Stimulated activated CD4-positive, alpha-beta T cell treated with anti-CD3 and anti-CD28 coated beads, Interleukin-2, amount 100 ng/mL, for 4 hours (primary cell): Measurements from ENCODE around the gene RFC4.

Experiments used
- DNase-seq: peaks from one replicate; pipeline ENCODE4 v3.0.0-alpha.2; 2020; ENCODE audit warnings: low read depth

Gene RFC4

GRCh38 chr3:186750316-186750715, 56.0 kb downstream of the RFC4 start:
- no peak for DNase-seq

DNA sequence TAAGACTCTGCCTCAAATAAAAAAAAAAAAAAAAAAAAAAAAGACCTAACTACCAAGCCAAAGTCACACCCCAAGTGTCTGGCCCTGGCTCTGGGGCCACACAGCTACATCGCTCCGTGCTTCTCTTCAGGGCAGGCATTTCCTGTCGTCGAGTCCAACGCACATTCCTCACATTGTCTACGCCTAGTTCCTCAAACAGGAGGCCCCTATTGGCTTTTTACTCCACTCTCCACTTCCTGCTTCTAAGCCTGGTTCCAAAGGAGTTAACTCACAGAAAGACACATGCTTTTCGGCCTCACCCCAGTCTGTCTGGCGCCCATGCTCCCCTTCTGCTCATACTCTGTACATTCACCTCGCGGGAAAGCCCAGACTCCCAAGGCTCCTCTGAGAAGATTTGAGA, 60.3 kb downstream of the RFC4 start:
- no peak for DNase-seq

- DNase-seq: no peak
Observed at GRCh38 chr3:186743666-186744065, 62.6 kb downstream of the RFC4 start.

DNA sequence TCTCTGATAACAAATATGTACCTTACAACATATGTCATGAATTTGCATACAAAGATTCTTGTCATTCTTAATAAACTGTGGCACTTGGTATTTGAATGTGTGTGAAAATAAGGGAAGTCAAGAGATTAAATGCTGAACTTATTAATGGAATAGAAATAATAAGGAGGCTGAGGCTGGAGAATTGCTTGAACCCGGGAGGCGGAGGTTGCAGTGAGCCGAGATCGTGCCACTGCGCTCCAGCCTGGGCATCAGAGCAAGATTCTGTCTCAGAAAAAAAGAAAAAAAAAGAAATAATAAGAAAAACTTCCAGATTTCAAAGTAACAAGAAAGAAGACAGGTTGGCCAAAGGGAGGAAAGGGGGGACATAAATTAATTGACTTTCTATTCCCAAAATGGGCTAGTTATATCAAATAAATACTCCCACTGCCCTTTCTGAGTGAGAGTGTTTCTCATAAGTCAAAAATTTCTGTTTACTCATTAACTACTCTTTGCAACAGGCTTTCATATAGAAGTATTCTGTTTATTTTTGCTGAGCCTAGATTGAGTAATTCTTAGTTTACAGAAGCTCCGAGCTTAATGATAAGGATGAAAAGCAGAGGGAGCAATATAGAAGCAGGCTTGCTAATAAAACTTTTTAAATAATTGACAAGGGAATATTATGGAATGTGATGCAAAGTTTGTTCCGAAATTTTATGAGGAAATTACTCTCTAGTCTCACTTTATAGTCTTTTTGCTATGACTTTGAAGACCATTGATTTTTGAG, 63.5 kb downstream of the RFC4 start:
- DNase-seq: no peak
